Gastrocnemius medialis (tissue), 4 donors: ENCODE measurements around the gene ENAH. TPM values are rescaled to one million over a fixed set of nuclear protein-coding genes. Genes with fewer than 3 reads are reported as not detected.

Source experiments
- ATAC-seq, 2 donors: fragments of 150-250 bp; one replicate each; pipeline ENCODE4 v1.9.1; 2016
- DNase-seq, 2 donors: peaks; one replicate each; pipeline ENCODE4 v3.0.0-alpha.2; 2019
- H3K27ac ChIP-seq, 4 donors: fragments of 200-600 bp; sonication (generic); 1 replicate in 1 of 4; 2 replicates in 3 of 4; pipeline ENCODE4 v1.5.1; 2016 to 2018; ENCODE audit warnings: mild to moderate bottlenecking in 2 of 4, moderate library complexity in 1 of 4
- H3K27me3 ChIP-seq, 3 donors: fragments of 200-600 bp; sonication (generic) in 2 of 3; 1 replicate in 1 of 3; 2 replicates in 2 of 3; pipeline versions ENCODE4 v1.5.1 to v1.6.0; 2016 to 2019; ENCODE audit warnings: mild to moderate bottlenecking in 1 of 3, moderate library complexity in 1 of 3
- H3K36me3 ChIP-seq, 2 donors: fragments of 200-600 bp; sonication (generic) in 1 of 2; one replicate each; pipeline ENCODE4 v1.5.1; 2017 to 2018
- H3K4me1 ChIP-seq, 2 donors: fragments of 200-600 bp; sonication (generic) in 1 of 2; one replicate each; pipeline ENCODE4 v1.5.1; 2016 to 2017; ENCODE audit warnings: mild to moderate bottlenecking in 2 of 2
- H3K4me3 ChIP-seq, 4 donors: fragments of 200-600 bp; sonication (generic) in 3 of 4; 1 replicate in 1 of 4; 2 replicates in 3 of 4; pipeline ENCODE4 v1.5.1; 2016 to 2019; ENCODE audit warnings: mild to moderate bottlenecking in 2 of 4
- H3K9me3 ChIP-seq, 3 donors: fragments of 200-600 bp; sonication (generic) in 2 of 3; 1 replicate in 1 of 3; 2 replicates in 2 of 3; pipeline ENCODE4 v1.5.1; 2016 to 2019
- POLR2A ChIP-seq, 2 donors: fragments of 450-650 bp; IDR thresholded peaks; one replicate each; pipeline ENCODE4 v1.6.1; 2017; ENCODE audit warnings: antibody characterized with exemption in 2 of 2, mild to moderate bottlenecking in 2 of 2, moderate library complexity in 2 of 2
- in situ Hi-C, 4 donors: fragments of 200-750 bp; cut with MboI; loops; one replicate each; pipeline versions ENCODE4 v1.15.0 to v1.8.0; 2017; ENCODE audit warnings: low sequenced_read_pairs in 4 of 4
- intact Hi-C: fragments of 100-400 bp; cut with DNase I; formaldehyde crosslinking; loops from one replicate; pipeline ENCODE4 v1.15.1; 2023; ENCODE audit warnings: low total_unique reads
- total RNA-seq, 4 donors: library from RNA; depleted of rRNA; stranded (reverse); fragments of >200 nt; gene quantifications; one replicate each; pipeline versions ENCODE4 v1.1.0 to v1.2.3, GENCODE V29; 2016
- TF ChIP-seq, protein P1 (sequence below), 5 experiments: fragments of 450-650 bp in 3 of 5; fragments of 200-600 bp in 2 of 5; sonication (generic) in 2 of 5; IDR thresholded peaks in 4 of 5; conservative IDR thresholded peaks in 1 of 5; 1 replicate in 4 of 5; 2 replicates in 1 of 5; pipeline ENCODE4 v1.5.1; 2016 to 2019; ENCODE audit warnings: antibody characterized with exemption in 5 of 5, mild to moderate bottlenecking in 3 of 5, moderate library complexity in 3 of 5

The ENAH gene
- total RNA-seq, 4 donors from 2014 or later: 56.1 to 112 (median 62.2) TPM

DNA sequence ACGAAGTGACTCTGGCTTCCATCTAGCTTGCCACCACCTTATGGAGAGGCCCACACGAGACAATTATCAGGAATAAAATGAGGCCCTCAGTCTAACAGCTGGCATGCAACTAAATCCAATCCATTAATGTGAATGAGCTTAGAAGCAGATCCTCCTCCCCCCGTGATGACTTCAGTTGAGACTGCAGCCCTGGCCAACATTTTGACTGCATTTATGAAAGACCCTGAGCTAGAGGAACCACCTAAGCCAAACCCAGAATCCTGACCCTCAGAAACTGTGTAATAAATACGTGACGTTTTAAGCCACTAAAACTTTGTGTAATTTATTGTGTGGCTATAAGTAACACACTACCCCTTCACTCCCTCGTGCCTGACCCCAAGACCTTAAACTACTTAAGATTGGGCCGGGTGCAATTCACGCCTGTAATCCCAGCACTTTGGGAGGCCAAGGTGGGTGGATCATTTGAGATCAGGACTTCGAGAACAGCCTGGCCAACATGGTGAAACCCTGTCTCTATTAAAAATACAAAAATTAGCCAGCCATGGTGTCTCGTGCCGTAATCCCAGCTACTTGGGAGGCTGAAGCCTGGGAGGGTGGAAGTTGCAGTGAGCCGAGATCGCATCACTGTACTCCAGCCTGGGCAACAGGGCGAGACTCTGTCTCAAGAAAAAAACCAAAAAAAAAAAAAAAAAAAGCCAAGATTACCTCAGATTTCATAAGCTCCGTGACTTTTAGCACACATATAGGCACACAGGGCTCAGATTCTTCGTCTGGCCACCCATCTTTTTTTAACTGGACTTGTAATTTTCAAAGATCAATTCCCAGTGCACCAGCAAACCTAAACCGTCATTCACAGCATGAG, 72.5 kb downstream of the ENAH start:
- in situ Hi-C loops: no loop called here
- Histone ChIP-seq H3K27ac (peak overlapping the region in 3 of 4 donors; percentile 16 to 48 (median 35)), H3K36me3 (no peaks in the 10 kb centered on the region), H3K27me3 (no peaks in the 10 kb centered on the region), H3K4me1 (peaks cover 41 to 42% of the 10 kb centered on the region in 2 donors), H3K9me3 (no peaks in the 10 kb centered on the region), H3K4me3 (no peak overlapping the region)
- TF ChIP-seq, protein P1, sequence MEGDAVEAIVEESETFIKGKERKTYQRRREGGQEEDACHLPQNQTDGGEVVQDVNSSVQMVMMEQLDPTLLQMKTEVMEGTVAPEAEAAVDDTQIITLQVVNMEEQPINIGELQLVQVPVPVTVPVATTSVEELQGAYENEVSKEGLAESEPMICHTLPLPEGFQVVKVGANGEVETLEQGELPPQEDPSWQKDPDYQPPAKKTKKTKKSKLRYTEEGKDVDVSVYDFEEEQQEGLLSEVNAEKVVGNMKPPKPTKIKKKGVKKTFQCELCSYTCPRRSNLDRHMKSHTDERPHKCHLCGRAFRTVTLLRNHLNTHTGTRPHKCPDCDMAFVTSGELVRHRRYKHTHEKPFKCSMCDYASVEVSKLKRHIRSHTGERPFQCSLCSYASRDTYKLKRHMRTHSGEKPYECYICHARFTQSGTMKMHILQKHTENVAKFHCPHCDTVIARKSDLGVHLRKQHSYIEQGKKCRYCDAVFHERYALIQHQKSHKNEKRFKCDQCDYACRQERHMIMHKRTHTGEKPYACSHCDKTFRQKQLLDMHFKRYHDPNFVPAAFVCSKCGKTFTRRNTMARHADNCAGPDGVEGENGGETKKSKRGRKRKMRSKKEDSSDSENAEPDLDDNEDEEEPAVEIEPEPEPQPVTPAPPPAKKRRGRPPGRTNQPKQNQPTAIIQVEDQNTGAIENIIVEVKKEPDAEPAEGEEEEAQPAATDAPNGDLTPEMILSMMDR (IDR thresholded peaks at IDR 0.05 in 4 of 5, conservative IDR thresholded peaks at IDR 0.05 in 1 of 5): no peak
- TF ChIP-seq POLR2A (IDR thresholded peaks at IDR 0.05): no peak
- DNase-seq: no peak
- ATAC-seq: no peak
- intact Hi-C loops: no loop called here

- peaks cover 29 to 38% of the 10 kb centered on the region in 2 donors for H3K4me1 ChIP-seq
- ATAC-seq: no peak
- intact Hi-C loops: no loop called here
Measured at GRCh38 chr1:225578251-225578977, 74.5 kb downstream of the ENAH start.

DNA sequence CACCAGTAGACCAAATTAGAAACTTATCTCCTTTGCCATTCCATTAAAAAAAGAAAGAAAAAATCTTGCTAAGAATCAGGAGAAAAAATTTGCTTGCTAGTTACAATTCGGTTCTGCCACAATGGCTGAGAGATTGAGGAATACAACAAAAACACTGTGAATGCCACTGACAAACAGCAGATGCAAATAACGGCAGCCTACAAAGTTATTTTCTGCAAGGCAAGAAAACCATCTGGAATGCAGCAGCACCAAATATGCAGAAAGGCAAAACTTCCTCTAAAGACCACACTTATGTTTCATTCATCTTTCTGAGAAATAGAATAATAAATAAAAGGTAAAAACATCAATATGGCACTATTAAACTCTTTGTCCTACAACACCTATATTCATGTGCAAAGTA, 75.7 kb downstream of the ENAH start:
- Histone ChIP-seq H3K9me3 (no peaks in the 10 kb centered on the region), H3K27ac (no peak overlapping the region), H3K36me3 (no peaks in the 10 kb centered on the region), H3K4me1 (peaks cover 26 to 38% of the 10 kb centered on the region in 2 donors), H3K4me3 (no peak overlapping the region), H3K27me3 (no peaks in the 10 kb centered on the region)
- TF ChIP-seq, protein P1 (IDR thresholded peaks at IDR 0.05 in 4 of 5, conservative IDR thresholded peaks at IDR 0.05 in 1 of 5): no peak
- no peak for TF ChIP-seq POLR2A (IDR thresholded peaks at IDR 0.05)
- DNase-seq: no peak
- in situ Hi-C loops (no loop called here), intact Hi-C loops (no loop called here)
- ATAC-seq: no peak

More at GRCh38 chr1:225578251-225578977, 74.5 kb downstream of the ENAH start:
- H3K27ac ChIP-seq: no peak overlapping the region
- no peaks in the 10 kb centered on the region for H3K9me3 ChIP-seq
- in situ Hi-C loops: no loop called here
- TF ChIP-seq POLR2A (IDR thresholded peaks at IDR 0.05): no peak
- TF ChIP-seq, protein P1 (IDR thresholded peaks at IDR 0.05 in 4 of 5, conservative IDR thresholded peaks at IDR 0.05 in 1 of 5): no peak
- H3K27me3 ChIP-seq: no peaks in the 10 kb centered on the region
- H3K36me3 ChIP-seq: no peaks in the 10 kb centered on the region
- DNase-seq: no peak
- no peak overlapping the region for H3K4me3 ChIP-seq

GRCh38 chr1:225573216-225573615, 79.7 kb downstream of the ENAH start:
- Histone ChIP-seq H3K27me3 (no peaks in the 10 kb centered on the region), H3K27ac (no peak overlapping the region), H3K9me3 (no peaks in the 10 kb centered on the region), H3K4me1 (peaks cover 32 to 36% of the 10 kb centered on the region in 2 donors), H3K36me3 (no peaks in the 10 kb centered on the region), H3K4me3 (no peak overlapping the region)
- ATAC-seq: no peak
- intact Hi-C loops: no loop called here
- in situ Hi-C loops: no loop called here
- DNase-seq: no peak
- TF ChIP-seq POLR2A (IDR thresholded peaks at IDR 0.05): no peak
- TF ChIP-seq, protein P1 (IDR thresholded peaks at IDR 0.05 in 4 of 5, conservative IDR thresholded peaks at IDR 0.05 in 1 of 5): no peak
